Measurements from ENCODE around the gene GHR.

GHR gene

GRCh38 chr5:42422656-42423280 is 471 bp upstream of the GHR start:
- no peak for DNase-seq (ENCODE audit: extremely low read depth, low read depth)
- TF ChIP-seq CTCF (IDR thresholded peaks at IDR 0.05; ENCODE audit: low read depth, low read length), result no peak

- no peak for TF ChIP-seq CTCF (IDR thresholded peaks at IDR 0.05; ENCODE audit: low read depth, low read length)
- DNase-seq (ENCODE audit: extremely low read depth, low read depth), result no peak
These were observed 2.8 kb downstream of the GHR start for GRCh38 chr5:42426016-42426415.

- TF ChIP-seq CTCF (IDR thresholded peaks at IDR 0.05; ENCODE audit: low read depth, low read length), result no peak
- DNase-seq (ENCODE audit: extremely low read depth, low read depth), result no peak
These were observed 6.5 kb downstream of the GHR start for GRCh38 chr5:42429694-42430093.

- TF ChIP-seq CTCF (IDR thresholded peaks at IDR 0.05; ENCODE audit: low read depth, low read length), result no peak
- no peak for DNase-seq (ENCODE audit: extremely low read depth, low read depth)
These were observed 10.9 kb downstream of the GHR start for GRCh38 chr5:42434047-42434724.

GRCh38 chr5:42436051-42436450 is 12.8 kb downstream of the GHR start:
- no peak for TF ChIP-seq CTCF (IDR thresholded peaks at IDR 0.05; ENCODE audit: low read depth, low read length)
- no peak for DNase-seq (ENCODE audit: extremely low read depth, low read depth)

- TF ChIP-seq CTCF (IDR thresholded peaks at IDR 0.05; ENCODE audit: low read depth, low read length), result no peak
- DNase-seq (ENCODE audit: extremely low read depth, low read depth), result no peak
These were observed 31.2 kb downstream of the GHR start for GRCh38 chr5:42454216-42454995.

GRCh38 chr5:42461033-42461432 is 37.8 kb downstream of the GHR start:
- no peak for DNase-seq (ENCODE audit: extremely low read depth, low read depth)
- TF ChIP-seq CTCF (IDR thresholded peaks at IDR 0.05; ENCODE audit: low read depth, low read length), result no peak

All from AG09319 (cell line).